WTC11 (cell line): ENCODE results near the gene EIF4B. TPM values are rescaled to one million over a fixed set of nuclear protein-coding genes. Genes with fewer than 3 reads are reported as not detected.

ENCODE experiments used
- ATAC-seq: fragments of 200-7000 bp; cut with Tn5 transposase; 2 replicates; pipeline ENCODE4 v1.10.0; 2021; ENCODE audit warnings: mild to moderate bottlenecking, moderate library complexity
- CTCF ChIA-PET: fragments of 300-600 bp; sonication (Branson Sonifier 250); formaldehyde crosslinking; loops from one replicate; lab custom pipeline; 2021; ENCODE audit warnings: antibody characterized with exemption; lab: Charles Lee
- POLR2A ChIA-PET: fragments of 350-600 bp; sonication (Branson Sonifier 250); formaldehyde crosslinking; loops from one replicate; lab custom pipeline; 2021; ENCODE audit warnings: antibody characterized with exemption; lab: Charles Lee
- DNase-seq: peaks from one replicate; pipeline ENCODE4 v3.0.0; 2021; ENCODE audit warnings: low spot score
- H3K27ac Mint-ChIP-seq: 2 replicates; pipeline ENCODE4 v1.8.0; 2021; ENCODE audit warnings: mixed read lengths
- H3K27me3 Mint-ChIP-seq: 2 replicates; pipeline ENCODE4 v1.8.0; 2021; ENCODE audit warnings: low read depth, mild to moderate bottlenecking, moderate library complexity, mixed read lengths
- H3K36me3 Mint-ChIP-seq: 2 replicates; pipeline ENCODE4 v1.8.0; 2021; ENCODE audit warnings: mixed read lengths
- H3K4me1 Mint-ChIP-seq: 2 replicates; pipeline ENCODE4 v1.8.0; 2022; ENCODE audit warnings: mixed read lengths
- H3K4me3 Mint-ChIP-seq: 2 replicates; pipeline ENCODE4 v1.8.0; 2021; ENCODE audit warnings: mild to moderate bottlenecking, moderate library complexity, mixed read lengths
- H3K9me3 Mint-ChIP-seq: 2 replicates; pipeline ENCODE4 v1.8.0; 2021; ENCODE audit warnings: mixed read lengths
- AR ChIP-seq: fragments of 250-450 bp; sonication (Bioruptor Pico); IDR thresholded peaks from 2 replicates; pipeline ENCODE4 v1.9.0; 2021; ENCODE audit warnings: mild to moderate bottlenecking
- CBFB ChIP-seq: sonication (generic); formaldehyde crosslinking; IDR thresholded peaks from 2 replicates; pipeline ENCODE4 v1.8.1; 2022; ENCODE audit warnings: mild to moderate bottlenecking, low read depth, missing genetic modification reagents
- CREM ChIP-seq: sonication (generic); formaldehyde crosslinking; IDR thresholded peaks from 2 replicates; pipeline ENCODE4 v1.8.1; 2022; ENCODE audit warnings: mild to moderate bottlenecking, missing genetic modification reagents, moderate library complexity
- CTCF ChIP-seq: fragments of 200-600 bp; IDR thresholded peaks from 2 replicates; pipeline ENCODE4 v1.8.0; 2022; ENCODE audit warnings: antibody characterized with exemption
- GRHL2 ChIP-seq: fragments of 250-450 bp; sonication (Bioruptor Pico); IDR thresholded peaks from 2 replicates; pipeline ENCODE4 v1.8.0; 2022; ENCODE audit warnings: mild to moderate bottlenecking, moderate library complexity; ENCODE audit not compliant: insufficient replicate concordance, severe bottlenecking
- IRF1 ChIP-seq: sonication (generic); formaldehyde crosslinking; IDR thresholded peaks from 2 replicates; pipeline ENCODE4 v1.8.0; 2023; ENCODE audit warnings: missing genetic modification reagents
- MYBL2 ChIP-seq: sonication (generic); formaldehyde crosslinking; IDR thresholded peaks from 2 replicates; pipeline ENCODE4 v1.8.1; 2023; ENCODE audit warnings: mild to moderate bottlenecking, moderate library complexity, missing genetic modification reagents
- NFE2L1 ChIP-seq: sonication (generic); formaldehyde crosslinking; IDR thresholded peaks from 2 replicates; pipeline ENCODE4 v1.8.1; 2023; ENCODE audit warnings: missing genetic modification reagents
- SMAD4 ChIP-seq: sonication (generic); formaldehyde crosslinking; IDR thresholded peaks from 2 replicates; pipeline ENCODE4 v1.8.0; 2022; ENCODE audit warnings: mild to moderate bottlenecking, missing genetic modification reagents
- SOX15 ChIP-seq: fragments of 250-450 bp; sonication (Bioruptor Pico); IDR thresholded peaks from 2 replicates; pipeline ENCODE4 v1.9.0; 2021; ENCODE audit warnings: mild to moderate bottlenecking
- ZNF121 ChIP-seq: sonication (generic); formaldehyde crosslinking; IDR thresholded peaks from 2 replicates; pipeline ENCODE4 v1.8.0; 2023; ENCODE audit warnings: missing genetic modification reagents
- ZNF219 ChIP-seq: sonication (generic); formaldehyde crosslinking; IDR thresholded peaks from 2 replicates; pipeline ENCODE4 v1.8.0; 2023; ENCODE audit warnings: missing genetic modification reagents, mild to moderate bottlenecking, borderline replicate concordance
- total RNA-seq: library from RNA; stranded (reverse); gene quantifications from 3 replicates; pipeline ENCODE4 v1.2.3, GENCODE V29; 2021
- TF ChIP-seq, protein P1 (sequence below): sonication (generic); formaldehyde crosslinking; IDR thresholded peaks from 2 replicates; pipeline ENCODE4 v1.8.1; 2023; ENCODE audit warnings: mild to moderate bottlenecking, missing genetic modification reagents, borderline replicate concordance
- TF ChIP-seq, protein P2 (sequence below): sonication (generic); formaldehyde crosslinking; IDR thresholded peaks from 2 replicates; pipeline ENCODE4 v1.8.1; 2022; ENCODE audit warnings: mild to moderate bottlenecking, moderate library complexity, missing genetic modification reagents
- TF ChIP-seq, protein P3 (sequence below): sonication (generic); formaldehyde crosslinking; IDR thresholded peaks from 2 replicates; pipeline ENCODE4 v1.8.1; 2022; ENCODE audit warnings: low read depth, mild to moderate bottlenecking, moderate library complexity, missing genetic modification reagents, borderline replicate concordance
- TF ChIP-seq, protein P4 (sequence below): sonication (generic); formaldehyde crosslinking; IDR thresholded peaks from 2 replicates; pipeline ENCODE4 v1.8.0; 2023; ENCODE audit warnings: mild to moderate bottlenecking, missing genetic modification reagents

Gene EIF4B
- total RNA-seq, 1 experiment from 2014 or later: 730 TPM

DNA sequence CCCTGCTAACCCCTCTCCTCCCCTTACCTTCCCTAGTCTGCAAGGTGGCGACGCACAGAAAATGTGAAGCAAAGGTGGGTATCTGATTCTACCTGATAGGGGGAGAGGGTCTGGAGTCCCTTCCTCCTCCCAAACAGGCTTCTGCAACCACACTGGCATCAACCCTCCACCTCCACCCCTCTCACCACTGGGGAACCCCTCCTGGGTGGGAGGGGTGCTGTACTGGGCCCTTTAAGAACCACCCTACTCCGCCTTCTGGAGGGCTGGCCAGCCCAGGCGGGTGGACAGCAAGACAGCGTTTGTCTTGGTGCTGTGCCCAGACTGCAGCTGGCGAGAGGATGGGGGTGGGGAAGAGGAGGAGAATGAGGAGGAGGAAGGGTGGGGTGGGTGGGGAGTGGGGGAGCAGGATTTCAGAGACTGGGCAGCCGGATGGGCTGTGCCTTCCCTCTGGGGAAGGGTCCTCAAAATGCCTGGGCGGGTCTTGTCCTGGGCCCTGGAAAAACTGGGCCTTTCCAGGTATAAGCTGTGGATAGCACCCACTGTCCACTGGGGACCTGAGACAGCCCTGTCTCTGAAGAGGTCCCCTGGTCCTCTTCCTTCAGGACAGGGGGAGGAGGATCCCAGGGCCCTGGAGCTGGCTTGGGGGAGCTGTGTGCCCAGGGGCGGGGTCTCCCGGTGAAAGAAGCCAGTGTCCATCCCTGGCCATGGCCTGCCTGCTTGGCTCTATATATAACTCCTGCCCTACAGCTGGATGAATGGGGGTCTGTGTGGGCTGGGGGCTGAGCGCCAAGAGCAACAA is 46.4 kb downstream of the EIF4B start:
- Mint-ChIP-seq H3K27ac (no peak overlapping the region), H3K36me3 (peaks cover 7% of the 10 kb centered on the region), H3K27me3 (peaks cover 28% of the 10 kb centered on the region), H3K4me3 (no peak overlapping the region), H3K4me1 (peaks cover 46% of the 10 kb centered on the region), H3K9me3 (no peaks in the 10 kb centered on the region)
- ATAC-seq (no peak), DNase-seq (no peak)
- TF ChIP-seq, protein P1, sequence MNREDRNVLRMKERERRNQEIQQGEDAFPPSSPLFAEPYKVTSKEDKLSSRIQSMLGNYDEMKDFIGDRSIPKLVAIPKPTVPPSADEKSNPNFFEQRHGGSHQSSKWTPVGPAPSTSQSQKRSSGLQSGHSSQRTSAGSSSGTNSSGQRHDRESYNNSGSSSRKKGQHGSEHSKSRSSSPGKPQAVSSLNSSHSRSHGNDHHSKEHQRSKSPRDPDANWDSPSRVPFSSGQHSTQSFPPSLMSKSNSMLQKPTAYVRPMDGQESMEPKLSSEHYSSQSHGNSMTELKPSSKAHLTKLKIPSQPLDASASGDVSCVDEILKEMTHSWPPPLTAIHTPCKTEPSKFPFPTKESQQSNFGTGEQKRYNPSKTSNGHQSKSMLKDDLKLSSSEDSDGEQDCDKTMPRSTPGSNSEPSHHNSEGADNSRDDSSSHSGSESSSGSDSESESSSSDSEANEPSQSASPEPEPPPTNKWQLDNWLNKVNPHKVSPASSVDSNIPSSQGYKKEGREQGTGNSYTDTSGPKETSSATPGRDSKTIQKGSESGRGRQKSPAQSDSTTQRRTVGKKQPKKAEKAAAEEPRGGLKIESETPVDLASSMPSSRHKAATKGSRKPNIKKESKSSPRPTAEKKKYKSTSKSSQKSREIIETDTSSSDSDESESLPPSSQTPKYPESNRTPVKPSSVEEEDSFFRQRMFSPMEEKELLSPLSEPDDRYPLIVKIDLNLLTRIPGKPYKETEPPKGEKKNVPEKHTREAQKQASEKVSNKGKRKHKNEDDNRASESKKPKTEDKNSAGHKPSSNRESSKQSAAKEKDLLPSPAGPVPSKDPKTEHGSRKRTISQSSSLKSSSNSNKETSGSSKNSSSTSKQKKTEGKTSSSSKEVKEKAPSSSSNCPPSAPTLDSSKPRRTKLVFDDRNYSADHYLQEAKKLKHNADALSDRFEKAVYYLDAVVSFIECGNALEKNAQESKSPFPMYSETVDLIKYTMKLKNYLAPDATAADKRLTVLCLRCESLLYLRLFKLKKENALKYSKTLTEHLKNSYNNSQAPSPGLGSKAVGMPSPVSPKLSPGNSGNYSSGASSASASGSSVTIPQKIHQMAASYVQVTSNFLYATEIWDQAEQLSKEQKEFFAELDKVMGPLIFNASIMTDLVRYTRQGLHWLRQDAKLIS: no peak
- no peak for TF ChIP-seq IRF1 (CRISPR knock-in tag)
- no peak for TF ChIP-seq ZNF121 (CRISPR knock-in tag)
- no peak for TF ChIP-seq MYBL2 (CRISPR knock-in tag)
- no peak for TF ChIP-seq GRHL2 (CRISPR knock-in tag)
- TF ChIP-seq, protein P2, sequence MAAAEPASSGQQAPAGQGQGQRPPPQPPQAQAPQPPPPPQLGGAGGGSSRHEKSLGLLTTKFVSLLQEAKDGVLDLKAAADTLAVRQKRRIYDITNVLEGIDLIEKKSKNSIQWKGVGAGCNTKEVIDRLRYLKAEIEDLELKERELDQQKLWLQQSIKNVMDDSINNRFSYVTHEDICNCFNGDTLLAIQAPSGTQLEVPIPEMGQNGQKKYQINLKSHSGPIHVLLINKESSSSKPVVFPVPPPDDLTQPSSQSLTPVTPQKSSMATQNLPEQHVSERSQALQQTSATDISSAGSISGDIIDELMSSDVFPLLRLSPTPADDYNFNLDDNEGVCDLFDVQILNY (CRISPR knock-in tag): no peak
- TF ChIP-seq CREM: no peak
- TF ChIP-seq AR (CRISPR knock-in tag): no peak
- no peak for TF ChIP-seq CTCF
- TF ChIP-seq, protein P3, sequence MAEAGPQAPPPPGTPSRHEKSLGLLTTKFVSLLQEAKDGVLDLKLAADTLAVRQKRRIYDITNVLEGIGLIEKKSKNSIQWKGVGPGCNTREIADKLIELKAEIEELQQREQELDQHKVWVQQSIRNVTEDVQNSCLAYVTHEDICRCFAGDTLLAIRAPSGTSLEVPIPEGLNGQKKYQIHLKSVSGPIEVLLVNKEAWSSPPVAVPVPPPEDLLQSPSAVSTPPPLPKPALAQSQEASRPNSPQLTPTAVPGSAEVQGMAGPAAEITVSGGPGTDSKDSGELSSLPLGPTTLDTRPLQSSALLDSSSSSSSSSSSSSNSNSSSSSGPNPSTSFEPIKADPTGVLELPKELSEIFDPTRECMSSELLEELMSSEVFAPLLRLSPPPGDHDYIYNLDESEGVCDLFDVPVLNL (CRISPR knock-in tag): no peak
- no peak for TF ChIP-seq NFE2L1
- TF ChIP-seq CBFB (CRISPR knock-in tag): no peak
- TF ChIP-seq SOX15: no peak
- TF ChIP-seq SMAD4 (CRISPR knock-in tag): no peak
- TF ChIP-seq, protein P4, sequence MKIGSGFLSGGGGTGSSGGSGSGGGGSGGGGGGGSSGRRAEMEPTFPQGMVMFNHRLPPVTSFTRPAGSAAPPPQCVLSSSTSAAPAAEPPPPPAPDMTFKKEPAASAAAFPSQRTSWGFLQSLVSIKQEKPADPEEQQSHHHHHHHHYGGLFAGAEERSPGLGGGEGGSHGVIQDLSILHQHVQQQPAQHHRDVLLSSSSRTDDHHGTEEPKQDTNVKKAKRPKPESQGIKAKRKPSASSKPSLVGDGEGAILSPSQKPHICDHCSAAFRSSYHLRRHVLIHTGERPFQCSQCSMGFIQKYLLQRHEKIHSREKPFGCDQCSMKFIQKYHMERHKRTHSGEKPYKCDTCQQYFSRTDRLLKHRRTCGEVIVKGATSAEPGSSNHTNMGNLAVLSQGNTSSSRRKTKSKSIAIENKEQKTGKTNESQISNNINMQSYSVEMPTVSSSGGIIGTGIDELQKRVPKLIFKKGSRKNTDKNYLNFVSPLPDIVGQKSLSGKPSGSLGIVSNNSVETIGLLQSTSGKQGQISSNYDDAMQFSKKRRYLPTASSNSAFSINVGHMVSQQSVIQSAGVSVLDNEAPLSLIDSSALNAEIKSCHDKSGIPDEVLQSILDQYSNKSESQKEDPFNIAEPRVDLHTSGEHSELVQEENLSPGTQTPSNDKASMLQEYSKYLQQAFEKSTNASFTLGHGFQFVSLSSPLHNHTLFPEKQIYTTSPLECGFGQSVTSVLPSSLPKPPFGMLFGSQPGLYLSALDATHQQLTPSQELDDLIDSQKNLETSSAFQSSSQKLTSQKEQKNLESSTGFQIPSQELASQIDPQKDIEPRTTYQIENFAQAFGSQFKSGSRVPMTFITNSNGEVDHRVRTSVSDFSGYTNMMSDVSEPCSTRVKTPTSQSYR (CRISPR knock-in tag): no peak
- TF ChIP-seq ZNF219: no peak
- ChIA-PET POLR2A (interaction anchor here (0.6 kb wide), 1 partner anchor 314 kb away, joined by 4 read pairs; no protein-coding TSS in a partner anchor), CTCF (interaction anchor here (1.2 to 5.6 kb wide), 13 partner anchors 8 to 173 kb away, joined by 3 to 151 read pairs (median 22); partner anchors contain the start of genes CSAD, SPRYD3 and ZNF740)
